Inferior parietal cortex (tissue), 1 donor: Measurements from ENCODE around the gene CYP39A1.
A peak's percentile ranks its signal among the peaks of the same experiment; 100 is the strongest.

Experiments used
- DNase-seq: peaks from one replicate; pipeline ENCODE4 v3.0.0-alpha.2; 2016; ENCODE audit errors: extremely low spot score

CYP39A1 gene, protein sequence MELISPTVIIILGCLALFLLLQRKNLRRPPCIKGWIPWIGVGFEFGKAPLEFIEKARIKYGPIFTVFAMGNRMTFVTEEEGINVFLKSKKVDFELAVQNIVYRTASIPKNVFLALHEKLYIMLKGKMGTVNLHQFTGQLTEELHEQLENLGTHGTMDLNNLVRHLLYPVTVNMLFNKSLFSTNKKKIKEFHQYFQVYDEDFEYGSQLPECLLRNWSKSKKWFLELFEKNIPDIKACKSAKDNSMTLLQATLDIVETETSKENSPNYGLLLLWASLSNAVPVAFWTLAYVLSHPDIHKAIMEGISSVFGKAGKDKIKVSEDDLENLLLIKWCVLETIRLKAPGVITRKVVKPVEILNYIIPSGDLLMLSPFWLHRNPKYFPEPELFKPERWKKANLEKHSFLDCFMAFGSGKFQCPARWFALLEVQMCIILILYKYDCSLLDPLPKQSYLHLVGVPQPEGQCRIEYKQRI

DNA sequence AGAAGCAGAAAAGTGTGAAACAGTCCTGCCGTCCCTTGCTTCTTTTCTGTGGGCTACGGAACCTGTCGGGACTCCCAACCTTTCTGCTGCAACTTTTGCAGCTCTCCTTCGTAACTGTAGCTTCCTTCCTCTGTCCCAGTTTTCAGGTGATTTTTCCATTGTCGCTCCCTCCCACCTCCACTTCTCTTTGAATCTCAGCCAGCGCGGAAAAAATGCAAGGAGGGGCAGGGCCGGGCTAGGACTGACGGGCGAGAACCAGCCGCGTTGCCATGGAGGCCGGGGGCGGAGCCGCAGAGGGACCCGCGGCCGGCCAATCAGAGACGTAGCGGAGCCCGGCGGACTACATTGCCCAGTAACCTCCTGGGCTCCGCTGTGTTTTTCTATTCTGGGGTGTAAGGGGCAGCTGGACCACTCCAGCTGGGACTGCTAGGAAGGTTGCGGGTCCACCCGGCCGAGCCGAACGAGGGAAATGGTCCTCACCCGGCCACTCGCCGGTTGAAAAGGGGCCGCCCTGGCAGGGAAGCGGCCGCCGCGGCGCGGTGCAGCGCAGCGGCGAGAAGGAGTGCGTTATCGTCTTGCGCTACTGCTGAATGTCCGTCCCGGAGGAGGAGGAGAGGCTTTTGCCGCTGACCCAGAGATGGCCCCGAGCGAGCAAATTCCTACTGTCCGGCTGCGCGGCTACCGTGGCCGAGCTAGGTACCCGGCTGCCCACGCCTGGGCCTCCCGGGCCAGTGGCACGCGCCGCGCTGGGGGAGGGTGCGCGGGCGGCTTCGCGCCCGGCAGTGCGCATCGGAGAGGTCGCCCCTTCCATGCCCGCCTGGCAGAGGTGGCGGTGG, at the start of gene CYP39A1, which contains the start of gene SLC25A27:
TSS of gene CYP39A1 (minus strand) at position 216 of the 836 bp plus-strand sequence. CDS start 236 bp downstream, outside the sequence.
TSS of gene SLC25A27 (plus strand) at position 373 of the 836 bp plus-strand sequence. CDS start at position 591, 218 bp downstream.
- peak; percentile 90 for DNase-seq

DNA sequence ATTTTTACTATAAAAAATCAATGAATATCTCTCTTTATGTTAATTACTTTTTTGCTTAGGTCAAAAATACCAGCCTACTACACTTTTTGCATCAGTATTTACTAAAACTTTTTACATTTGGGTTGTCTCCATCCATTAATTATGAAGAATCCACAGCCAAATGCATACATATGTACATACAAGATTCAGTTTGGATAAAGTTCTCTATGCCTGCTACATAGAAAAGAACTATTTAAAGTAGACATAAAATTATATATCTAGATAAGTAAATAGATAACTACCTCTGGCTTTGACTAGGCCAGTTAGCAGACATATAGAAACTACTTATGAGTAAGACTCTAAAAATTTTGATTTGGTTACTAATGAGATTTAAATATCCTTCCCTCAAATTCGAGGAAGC, 47.4 kb upstream of the CYP39A1 start:
- no peak for DNase-seq

DNA sequence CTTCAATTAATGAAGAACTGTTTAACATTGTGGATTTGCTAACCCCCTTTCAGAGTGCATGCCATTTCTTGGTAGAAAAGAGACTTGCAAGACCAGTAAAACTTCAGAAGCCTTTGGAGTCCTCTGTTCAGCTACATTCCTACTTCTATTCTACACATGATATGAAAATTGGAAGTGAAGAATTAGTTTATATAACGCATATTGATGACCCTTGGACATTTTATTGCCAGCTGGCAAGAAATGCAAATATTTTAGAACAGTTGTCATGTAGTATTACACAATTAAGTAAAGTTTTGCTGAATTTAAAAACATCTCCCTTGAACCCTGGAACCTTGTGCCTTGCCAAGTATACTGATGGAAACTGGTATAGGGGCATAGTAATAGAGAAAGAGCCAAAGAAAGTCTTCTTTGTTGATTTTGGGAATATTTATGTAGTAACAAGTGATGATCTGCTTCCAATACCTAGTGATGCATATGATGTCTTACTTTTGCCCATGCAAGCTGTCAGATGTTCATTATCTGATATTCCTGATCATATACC, 38.4 kb upstream of the CYP39A1 start:
- DNase-seq, result no peak

DNA sequence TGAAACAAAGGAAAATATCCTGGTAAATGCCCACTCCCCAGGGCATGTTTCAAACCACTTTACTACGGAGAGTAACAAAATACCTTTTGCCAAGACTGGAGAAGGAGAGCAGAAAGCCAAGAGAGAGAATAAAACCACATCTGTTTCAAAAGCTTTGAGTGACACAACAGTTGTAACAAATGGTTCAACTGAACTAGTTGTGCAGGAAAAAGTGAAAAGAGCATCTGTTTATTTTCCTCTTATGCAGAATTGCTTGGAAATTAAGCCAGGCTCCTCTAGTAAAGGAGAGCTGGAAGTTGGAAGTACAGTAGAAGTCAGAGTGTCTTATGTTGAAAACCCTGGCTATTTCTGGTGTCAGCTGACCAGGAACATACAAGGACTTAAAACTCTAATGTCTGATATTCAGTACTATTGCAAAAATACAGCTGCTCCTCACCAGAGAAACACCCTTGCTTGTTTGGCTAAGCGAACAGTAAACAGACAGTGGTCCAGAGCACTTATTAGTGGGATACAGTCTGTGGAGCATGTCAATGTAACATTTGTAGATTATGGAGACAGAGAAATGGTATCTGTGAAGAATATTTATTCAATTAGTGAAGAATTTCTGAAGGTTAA, 37.6 kb upstream of the CYP39A1 start:
- DNase-seq, result no peak

DNA sequence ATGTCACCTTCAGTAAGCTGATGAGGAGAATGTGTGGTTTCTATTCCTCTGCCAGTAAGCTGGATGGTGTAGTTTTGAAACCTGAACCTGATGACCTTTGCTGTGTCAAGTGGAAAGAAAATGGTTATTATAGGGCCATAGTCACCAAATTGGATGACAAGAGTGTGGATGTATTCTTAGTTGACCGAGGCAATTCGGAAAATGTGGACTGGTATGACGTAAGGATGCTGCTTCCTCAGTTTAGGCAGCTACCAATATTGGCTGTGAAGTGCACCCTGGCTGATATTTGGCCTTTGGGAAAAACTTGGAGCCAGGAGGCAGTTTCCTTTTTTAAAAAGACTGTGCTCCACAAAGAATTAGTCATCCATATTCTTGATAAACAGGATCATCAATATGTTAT, 37.0 kb upstream of the CYP39A1 start:
- DNase-seq, result no peak

DNA sequence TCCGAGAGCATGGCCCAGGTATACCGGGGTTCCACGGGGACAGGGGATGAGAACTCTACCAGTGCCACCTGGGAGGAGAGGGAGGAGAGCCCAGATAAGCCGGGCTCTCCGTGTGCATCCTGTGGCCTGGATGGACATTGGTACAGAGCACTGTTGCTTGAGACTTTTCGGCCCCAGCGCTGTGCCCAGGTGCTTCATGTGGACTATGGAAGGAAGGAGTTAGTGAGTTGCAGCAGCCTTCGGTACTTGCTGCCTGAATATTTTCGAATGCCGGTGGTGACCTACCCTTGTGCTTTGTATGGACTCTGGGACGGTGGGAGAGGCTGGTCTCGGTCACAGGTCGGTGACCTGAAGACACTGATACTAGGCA, 36.3 kb upstream of the CYP39A1 start:
- no peak for DNase-seq

DNA sequence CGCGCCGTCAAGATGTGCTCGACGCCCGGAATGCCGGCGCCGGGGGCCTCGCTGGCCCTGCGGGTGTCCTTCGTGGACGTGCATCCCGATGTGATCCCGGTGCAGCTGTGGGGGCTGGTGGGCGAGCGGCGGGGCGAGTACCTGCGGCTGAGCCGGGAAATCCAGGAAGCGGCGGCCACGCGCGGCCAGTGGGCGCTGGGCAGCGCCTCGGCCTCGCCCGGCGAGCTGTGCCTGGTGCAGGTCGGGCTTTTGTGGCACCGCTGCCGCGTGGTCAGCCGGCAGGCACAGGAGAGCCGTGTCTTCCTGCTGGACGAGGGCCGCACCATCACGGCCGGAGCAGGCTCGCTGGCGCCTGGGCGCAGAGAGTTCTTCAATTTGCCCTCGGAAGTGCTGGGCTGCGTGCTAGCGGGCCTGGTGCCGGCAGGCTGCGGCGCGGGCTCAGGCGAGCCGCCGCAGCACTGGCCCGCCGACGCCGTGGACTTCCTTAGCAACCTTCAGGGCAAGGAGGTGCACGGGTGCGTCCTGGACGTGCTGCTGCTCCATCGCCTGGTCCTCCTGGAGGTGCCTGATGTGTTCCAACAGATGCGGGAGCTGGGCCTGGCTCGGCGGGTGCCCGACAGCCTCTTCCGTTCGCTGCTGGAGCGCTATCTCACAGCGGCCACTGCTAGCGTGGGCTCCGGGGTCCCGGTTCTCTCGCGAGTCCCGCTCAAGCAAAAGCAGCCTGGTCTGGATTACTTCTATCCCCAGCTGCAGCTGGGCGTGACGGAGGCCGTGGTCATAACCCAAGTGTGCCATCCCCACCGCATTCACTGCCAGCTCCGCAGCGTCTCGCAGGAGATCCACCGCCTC, 35.7 kb upstream of the CYP39A1 start:
- DNase-seq, result no peak

DNA sequence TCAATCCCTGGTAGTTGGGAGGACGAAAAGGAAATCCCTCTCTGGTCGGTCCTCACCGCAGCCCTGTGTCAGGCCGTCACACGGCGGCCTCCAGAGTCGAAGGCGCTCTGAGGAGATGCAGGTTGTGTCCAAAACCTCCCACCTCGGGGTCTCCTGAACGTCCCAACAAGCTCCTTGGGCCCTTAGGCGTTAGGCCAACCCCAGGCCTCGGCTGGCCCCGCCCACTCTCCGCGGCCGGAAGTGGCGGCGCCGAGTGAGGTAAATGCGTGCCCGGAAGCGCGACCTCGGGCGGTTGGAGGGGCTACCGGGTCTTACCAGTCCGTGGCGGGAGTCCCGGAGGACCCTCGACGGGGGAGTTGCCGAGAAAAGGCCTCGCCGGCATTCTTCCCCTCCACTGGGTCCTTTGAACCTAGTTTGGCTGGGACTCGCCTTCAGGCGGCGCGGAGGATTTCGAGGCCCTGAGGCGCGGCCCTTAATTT, 35.0 kb upstream of the CYP39A1 start, which contains the start of gene TDRD6:
TSS of gene TDRD6 (plus strand) at position 267 of the 479 bp plus-strand sequence. CDS start 244 bp downstream, outside the sequence.
- DNase-seq, result no peak

DNA sequence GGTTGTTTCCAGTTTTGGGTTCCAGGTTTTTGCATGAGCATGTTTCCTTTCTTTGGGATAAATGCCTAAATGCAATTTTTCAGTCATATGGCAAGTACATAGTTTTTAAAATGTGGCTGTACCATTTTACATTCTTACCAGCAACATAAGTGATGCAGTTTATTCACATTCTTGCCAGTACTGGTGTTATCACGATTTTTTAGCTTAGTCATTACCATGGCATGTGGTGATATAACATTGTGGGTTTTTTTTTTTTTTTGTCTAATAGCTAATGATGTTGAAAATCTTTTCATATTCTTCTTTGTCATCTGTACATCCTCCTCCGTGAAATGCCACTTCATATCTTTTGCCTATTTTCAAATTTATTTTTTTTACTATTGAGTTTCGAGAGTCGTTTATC, 32.2 kb upstream of the CYP39A1 start:
- no peak for DNase-seq

DNA sequence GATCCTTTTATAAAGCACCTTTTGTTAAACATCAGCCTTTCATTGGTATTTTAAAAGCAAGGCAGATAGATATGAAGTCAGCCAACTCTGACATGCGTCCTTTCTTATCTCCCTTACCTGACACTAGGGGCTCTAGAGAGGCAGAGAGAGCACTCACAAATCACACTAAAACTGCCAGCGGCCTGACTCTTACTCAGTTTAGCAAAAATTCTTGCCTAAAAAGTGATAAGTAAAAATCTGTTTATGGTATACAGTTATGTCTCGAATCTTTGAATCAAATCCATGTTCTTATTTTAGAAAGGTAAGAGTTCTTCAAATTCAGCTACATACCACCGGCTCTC, 24.7 kb upstream of the CYP39A1 start:
- DNase-seq, result no peak

DNA sequence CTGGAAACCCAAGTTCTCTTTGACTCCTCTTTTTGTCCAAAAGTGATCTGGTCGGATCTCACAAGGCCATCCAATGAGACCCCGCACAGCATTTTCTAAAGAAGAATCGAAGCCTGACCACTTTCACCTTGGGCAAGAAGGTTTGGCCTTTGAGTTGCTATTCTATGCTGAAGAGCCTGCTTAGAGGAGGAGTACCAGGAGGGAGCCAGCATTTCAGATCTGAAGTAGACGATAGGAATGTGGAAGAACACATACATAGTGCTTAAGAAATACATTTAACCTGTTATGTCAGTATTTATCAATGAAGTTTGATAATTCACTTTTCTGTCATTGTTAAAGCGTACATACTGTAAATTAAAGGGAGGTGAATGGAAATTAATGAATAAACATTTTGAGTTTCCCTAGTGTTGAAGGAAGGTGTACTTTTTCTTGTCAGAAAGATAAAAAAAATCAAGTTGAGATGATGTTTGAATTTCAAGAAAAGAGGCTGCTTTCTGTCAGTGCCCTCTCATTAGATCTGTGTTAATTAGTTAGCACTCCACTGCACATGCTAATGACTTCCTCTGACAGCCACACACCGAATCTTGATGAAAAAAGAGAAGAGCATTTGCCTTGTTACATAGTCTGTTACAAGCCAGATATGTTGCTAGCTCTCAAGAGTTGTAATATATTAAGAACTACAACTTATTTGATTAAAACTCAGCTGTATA, 24.1 kb upstream of the CYP39A1 start:
- DNase-seq, result no peak

DNA sequence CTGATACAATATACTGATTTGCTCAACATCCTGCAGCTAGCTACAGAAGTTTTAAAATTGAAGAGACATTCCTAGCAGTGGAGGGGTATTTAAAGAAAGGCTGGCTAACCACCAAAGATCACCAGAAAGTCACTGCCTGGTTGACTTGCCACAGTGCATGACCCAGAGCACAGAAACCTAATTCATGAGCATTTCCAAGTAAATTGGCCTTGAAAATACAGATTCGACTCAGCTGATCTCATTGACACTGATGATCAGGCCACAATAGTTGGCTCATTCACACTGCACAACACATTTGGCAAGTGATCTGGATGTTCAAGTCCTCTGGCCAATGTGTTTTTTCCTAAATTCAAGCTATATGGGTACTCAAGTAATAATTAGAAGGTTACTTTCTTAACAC, 21.8 kb upstream of the CYP39A1 start:
- DNase-seq, result no peak

DNA sequence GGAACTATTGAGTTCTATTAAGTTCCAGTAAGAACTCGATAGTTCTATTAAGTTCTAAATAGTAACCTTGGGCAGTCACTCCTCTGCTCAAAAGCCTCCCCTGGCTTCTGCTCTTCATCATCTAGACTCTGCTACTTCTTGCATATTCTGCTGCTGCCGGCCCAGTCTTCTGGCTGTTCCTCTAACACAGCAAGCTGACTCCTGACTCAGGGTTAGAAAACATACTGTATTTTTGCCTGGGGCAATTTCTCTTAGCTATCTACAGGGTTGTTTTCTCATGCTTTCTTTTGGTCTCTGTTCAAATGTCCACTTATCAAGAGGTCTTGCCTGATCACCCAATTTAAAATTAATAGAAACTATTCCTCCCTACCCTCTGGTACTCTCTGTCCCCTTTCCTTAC, 14.8 kb upstream of the CYP39A1 start:
- no peak for DNase-seq

DNA sequence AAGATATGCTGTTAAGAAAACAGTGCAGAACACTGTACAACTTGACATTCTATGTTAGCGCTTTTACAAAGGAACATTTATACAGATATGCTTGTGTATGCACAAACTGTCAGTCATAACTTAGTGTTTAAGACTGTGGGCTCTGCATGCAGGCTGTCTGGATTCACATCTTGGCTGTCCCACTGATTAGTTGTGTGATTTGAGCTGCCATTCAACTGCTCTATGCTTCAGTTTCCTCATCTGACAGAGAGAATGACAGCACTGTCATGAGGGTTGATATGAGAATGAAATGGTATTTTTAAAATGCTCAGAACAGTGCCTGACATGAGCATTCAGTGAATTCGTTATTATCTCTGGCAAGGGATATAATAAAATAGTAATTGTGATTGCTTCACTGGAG, 8.9 kb upstream of the CYP39A1 start:
- no peak for DNase-seq

DNA sequence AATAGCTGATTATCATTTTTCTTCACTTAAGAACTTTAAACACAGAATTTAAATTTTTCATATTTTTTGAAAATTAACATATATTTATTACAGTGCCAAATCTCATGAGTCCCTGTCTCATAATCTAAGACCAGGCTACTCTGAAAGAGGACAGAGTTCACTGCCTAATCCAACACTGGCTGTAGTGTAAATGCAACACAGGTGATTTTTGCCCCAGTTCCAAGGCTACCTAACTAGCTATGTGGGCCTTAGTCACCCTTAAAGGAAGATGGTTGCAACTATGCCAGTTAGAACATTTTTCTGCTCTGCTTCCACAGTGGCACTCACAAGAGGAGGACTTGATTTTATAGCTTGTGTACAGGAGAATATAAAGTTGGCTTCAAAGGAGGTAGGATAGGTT, 5.0 kb upstream of the CYP39A1 start:
- no peak for DNase-seq

DNA sequence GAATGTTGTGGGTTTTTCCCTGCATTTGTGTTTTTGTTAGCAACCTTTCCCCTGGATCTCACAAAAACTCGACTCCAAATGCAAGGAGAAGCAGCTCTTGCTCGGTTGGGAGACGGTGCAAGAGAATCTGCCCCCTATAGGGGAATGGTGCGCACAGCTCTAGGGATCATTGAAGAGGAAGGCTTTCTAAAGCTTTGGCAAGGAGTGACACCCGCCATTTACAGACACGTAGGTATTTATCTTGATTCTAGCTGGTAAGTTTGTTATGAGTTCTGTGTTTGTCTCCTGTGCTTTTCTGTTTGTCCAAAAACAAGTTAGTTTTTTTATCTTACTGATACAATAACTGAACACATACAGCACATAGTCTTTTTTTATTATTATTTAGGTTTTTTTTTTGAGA, 3.2 kb upstream of the CYP39A1 start:
- peak; percentile 20 for DNase-seq

DNA sequence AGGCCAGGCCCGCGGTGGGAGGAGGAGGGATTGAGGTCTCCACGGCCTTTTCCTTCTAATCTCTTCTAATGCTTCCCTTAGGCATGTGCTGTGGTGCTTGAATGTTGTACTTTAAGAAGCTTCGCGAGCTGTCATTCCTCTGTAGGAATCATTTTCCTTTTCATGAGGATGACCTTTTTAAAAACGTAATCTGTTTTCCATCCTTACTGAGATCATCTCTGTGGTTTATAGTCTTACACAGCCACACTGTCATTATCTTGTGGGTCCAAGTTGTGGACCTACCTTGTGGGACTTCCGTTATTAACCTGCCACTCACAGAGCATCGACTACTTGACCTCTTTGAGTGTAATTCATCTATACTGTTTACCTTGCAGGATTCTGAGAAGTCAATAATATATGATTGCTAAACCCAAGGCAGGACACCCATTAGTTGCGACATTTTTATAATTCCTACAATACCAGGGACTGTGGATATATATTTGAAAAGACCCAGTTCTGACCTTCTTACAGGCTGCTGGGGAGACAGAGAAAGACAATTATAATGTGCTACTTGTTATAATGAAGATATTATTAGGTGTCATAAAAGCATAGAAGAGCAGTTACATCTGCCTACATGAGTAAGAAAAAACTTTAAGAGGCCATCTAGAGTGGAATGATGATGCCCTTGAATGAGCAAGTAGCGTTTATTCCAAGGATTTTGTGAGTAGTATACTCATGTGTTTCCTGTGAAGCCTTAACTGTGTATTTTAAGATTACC, 999 bp upstream of the CYP39A1 start:
- DNase-seq, result peak; percentile 43

DNA sequence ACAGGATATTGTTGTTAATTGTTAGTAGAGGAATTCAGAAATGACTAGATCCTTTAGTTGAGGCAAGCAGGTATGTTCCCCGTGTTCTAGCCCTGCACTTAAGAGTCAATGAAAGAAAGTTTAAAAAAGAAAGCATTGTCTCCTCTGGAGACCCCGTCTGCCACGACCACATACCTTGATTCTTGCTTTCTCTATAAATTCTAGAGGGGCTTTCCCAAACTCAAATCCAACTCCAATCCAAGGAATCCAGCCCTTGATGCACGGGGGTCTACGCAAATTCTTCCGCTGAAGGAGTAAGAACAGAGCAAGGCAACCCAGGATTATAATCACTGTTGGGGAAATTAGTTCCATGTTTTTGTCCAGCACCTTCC, 401 bp downstream of the CYP39A1 start:
- DNase-seq, result no peak

DNA sequence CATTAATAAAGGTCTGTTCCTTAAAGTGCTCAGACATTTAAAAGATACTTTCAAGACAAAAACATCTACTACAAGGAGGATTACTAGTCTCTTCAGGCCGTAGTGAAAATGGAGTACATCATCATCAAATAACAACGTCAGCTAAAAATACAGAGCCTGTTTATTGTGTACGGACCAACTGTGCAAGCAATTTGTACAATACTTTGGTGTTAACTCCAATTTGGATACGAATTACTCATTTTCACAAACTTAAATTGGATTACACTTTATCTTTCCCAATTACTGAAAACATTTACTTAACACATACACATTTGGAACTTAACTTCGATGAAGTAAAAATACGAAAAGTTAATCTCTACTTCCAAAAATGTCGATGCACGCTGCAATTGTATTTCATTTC, 802 bp downstream of the CYP39A1 start:
- DNase-seq, result no peak

DNA sequence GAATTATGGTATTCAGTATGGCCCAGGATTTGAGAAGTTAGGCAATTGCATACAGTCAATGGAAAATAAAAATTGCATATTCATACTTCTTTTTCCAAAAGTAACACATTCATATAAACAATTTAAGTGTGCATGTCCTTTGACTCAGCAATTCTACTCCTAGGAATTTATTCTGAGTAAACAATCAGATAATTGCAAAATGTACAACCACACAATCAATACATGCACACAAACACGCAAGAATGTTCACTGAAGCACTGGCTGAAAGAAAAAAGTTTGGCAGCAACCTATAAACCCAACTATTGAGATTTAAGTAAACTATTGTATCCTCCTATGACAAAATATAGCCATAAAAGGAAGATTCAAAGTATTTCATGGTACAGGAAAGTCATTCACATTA, 1.6 kb downstream of the CYP39A1 start:
- no peak for DNase-seq
